SK-N-MC (cell line): Measurements from ENCODE around the gene CDK6.

Experiments
- EZH2 ChIP-seq: fragments of 200-600 bp; sonication (generic); IDR thresholded peaks from one replicate; pipeline ENCODE4 v1.6.1; 2017; ENCODE audit warnings: antibody characterized with exemption
- POLR2AphosphoS5 ChIP-seq: IDR thresholded peaks from 2 replicates; pipeline ENCODE4 v1.6.1; 2012; ENCODE audit warnings: mild to moderate bottlenecking, low read depth, low read length, borderline replicate concordance

- no peak for TF ChIP-seq EZH2
- TF ChIP-seq POLR2AphosphoS5, result no peak
These were observed 174.7 kb downstream of the CDK6 start for GRCh38 chr7:92661651-92662050.
